Endothelial cell (in vitro differentiated cells): ENCODE measurements around the gene ENKD1. TPM values are rescaled to one million over a fixed set of nuclear protein-coding genes. Genes with fewer than 3 reads are reported as not detected.

Experiments
- DNase-seq: peaks from one replicate; pipeline ENCODE4 v3.0.0; 2021; ENCODE audit warnings: low spot score
- H3K27ac Mint-ChIP-seq: one replicate; pipeline ENCODE4 v1.8.0; 2021; ENCODE audit warnings: mixed read lengths, inconsistent platforms; ENCODE audit not compliant: unreplicated experiment
- H3K27me3 Mint-ChIP-seq: one replicate; pipeline ENCODE4 v1.8.0; 2021; ENCODE audit warnings: mild to moderate bottlenecking, moderate library complexity, mixed read lengths, inconsistent platforms; ENCODE audit not compliant: unreplicated experiment
- H3K36me3 Mint-ChIP-seq: one replicate; pipeline ENCODE4 v1.8.0; 2021; ENCODE audit warnings: mild to moderate bottlenecking, low read depth, mixed read lengths, inconsistent platforms; ENCODE audit not compliant: unreplicated experiment
- H3K4me1 Mint-ChIP-seq: one replicate; pipeline ENCODE4 v1.8.0; 2021; ENCODE audit warnings: mild to moderate bottlenecking, mixed read lengths, inconsistent platforms; ENCODE audit not compliant: unreplicated experiment
- H3K4me3 Mint-ChIP-seq: one replicate; pipeline ENCODE4 v1.8.0; 2021; ENCODE audit warnings: mild to moderate bottlenecking, mixed read lengths, inconsistent platforms; ENCODE audit not compliant: unreplicated experiment
- H3K9me3 Mint-ChIP-seq: one replicate; pipeline ENCODE4 v1.8.0; 2021; ENCODE audit warnings: mixed read lengths, inconsistent platforms; ENCODE audit not compliant: unreplicated experiment
- CTCF ChIP-seq: fragments of 200-600 bp; sonication (generic); IDR thresholded peaks from one replicate; pipeline ENCODE4 v1.5.0; 2021; ENCODE audit warnings: antibody characterized with exemption; ENCODE audit not compliant: unreplicated experiment
- total RNA-seq: library from RNA; stranded (reverse); fragmentation: NEBNext Ultra II Directional; extraction: Animal tissue kit (Norgen Biotek cat#: 25700); gene quantifications from one replicate; pipeline ENCODE4 v1.2.1, GENCODE V29; 2021; ENCODE audit not compliant: unreplicated experiment

ENKD1 gene
- total RNA-seq, 1 donor from 2014 or later: 9.9 TPM

- no peak overlapping the region for H3K4me3 Mint-ChIP-seq
- no peak for DNase-seq
- H3K4me1 Mint-ChIP-seq: peaks cover 23% of the 10 kb centered on the region
- H3K9me3 Mint-ChIP-seq: no peaks in the 10 kb centered on the region
- peaks cover 4% of the 10 kb centered on the region for H3K36me3 Mint-ChIP-seq
- TF ChIP-seq CTCF: no peak
- no peak overlapping the region for H3K27ac Mint-ChIP-seq
- peaks cover 1% of the 10 kb centered on the region for H3K27me3 Mint-ChIP-seq
Observed at GRCh38 chr16:67675999-67676398, 9.4 kb upstream of the ENKD1 start.

- H3K4me3 Mint-ChIP-seq: no peak overlapping the region
- H3K27me3 Mint-ChIP-seq: peaks cover 4% of the 10 kb centered on the region
- TF ChIP-seq CTCF: no peak
- H3K36me3 Mint-ChIP-seq: peaks cover 4% of the 10 kb centered on the region
- H3K4me1 Mint-ChIP-seq: peaks cover 27% of the 10 kb centered on the region
- no peaks in the 10 kb centered on the region for H3K9me3 Mint-ChIP-seq
- no peak overlapping the region for H3K27ac Mint-ChIP-seq
- no peak for DNase-seq
Observed at GRCh38 chr16:67675579-67675935, 9.0 kb upstream of the ENKD1 start.

- peak overlapping the region; percentile 87 for H3K27ac Mint-ChIP-seq
- DNase-seq: no peak
- peaks cover 28% of the 10 kb centered on the region for H3K4me1 Mint-ChIP-seq
- peaks cover 4% of the 10 kb centered on the region for H3K27me3 Mint-ChIP-seq
- no peak for TF ChIP-seq CTCF
- peaks cover 4% of the 10 kb centered on the region for H3K36me3 Mint-ChIP-seq
- peak overlapping the region; percentile 15 for H3K4me3 Mint-ChIP-seq
- no peaks in the 10 kb centered on the region for H3K9me3 Mint-ChIP-seq
Observed at GRCh38 chr16:67674851-67675578, 8.5 kb upstream of the ENKD1 start.

GRCh38 chr16:67673712-67674580 lies 7.4 kb upstream of the ENKD1 start:
- TF ChIP-seq CTCF: no peak
- peak; percentile 43 for DNase-seq
- Mint-ChIP-seq H3K36me3 (peaks cover 4% of the 10 kb centered on the region), H3K27me3 (peaks cover 10% of the 10 kb centered on the region), H3K9me3 (no peaks in the 10 kb centered on the region), H3K4me1 (peaks cover 30% of the 10 kb centered on the region), H3K4me3 (peak overlapping the region; percentile 53), H3K27ac (peak overlapping the region; percentile 87)
